Suprapubic skin (tissue), 3 donors: ENCODE measurements around the gene KRT6C.

Experiments
- POLR2A ChIP-seq, 2 donors: fragments of 450-650 bp; IDR thresholded peaks; one replicate each; pipeline ENCODE4 v1.6.1; 2017; ENCODE audit warnings: antibody characterized with exemption in 2 of 2, mild to moderate bottlenecking in 2 of 2, moderate library complexity in 2 of 2
- TF ChIP-seq, protein P1 (sequence below), 2 donors: fragments of 200-600 bp in 1 of 2; fragments of 450-650 bp in 1 of 2; sonication (generic) in 1 of 2; IDR thresholded peaks; one replicate each; pipeline ENCODE4 v1.5.1; 2016 to 2019; ENCODE audit warnings: antibody characterized with exemption in 2 of 2, mild to moderate bottlenecking in 1 of 2, moderate library complexity in 1 of 2

DNA sequence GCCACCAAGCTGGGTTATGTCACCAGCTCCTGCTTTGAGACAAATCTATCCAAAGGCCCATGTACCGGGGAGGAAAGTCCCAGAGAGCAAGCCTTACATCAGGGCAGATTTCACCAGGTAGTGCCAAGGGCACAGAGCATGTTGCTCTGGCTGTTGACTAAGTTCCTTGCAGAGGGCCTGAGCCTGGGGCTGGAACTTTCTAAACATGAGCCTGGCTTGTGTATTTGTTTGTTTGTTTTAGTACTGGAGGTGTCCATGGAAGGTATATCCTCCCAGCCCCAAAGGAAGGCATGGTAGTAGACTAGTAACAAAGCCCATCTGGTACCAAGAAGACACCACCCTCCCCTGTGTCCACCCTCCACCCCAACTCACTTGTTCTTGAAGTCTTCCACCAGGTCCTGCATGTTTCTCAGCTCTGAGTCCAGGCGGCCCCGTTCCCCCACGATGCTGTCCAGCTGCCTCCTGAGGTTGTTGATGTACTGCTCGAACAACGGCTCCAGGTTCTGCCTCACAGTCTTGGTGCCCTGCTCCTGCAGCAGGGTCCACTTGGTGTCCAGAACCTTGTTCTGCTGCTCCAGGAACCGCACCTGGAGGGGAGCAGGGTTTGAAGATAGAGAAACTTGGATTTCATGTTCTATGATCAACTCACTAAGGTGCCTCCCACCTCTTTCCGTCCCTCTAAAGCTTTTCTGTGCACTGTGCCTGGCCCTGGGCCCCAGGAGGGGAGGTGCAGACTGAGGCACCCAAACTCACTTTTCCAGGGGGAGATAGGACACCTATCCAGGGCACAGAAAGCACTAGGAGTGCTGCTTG, 45.2 kb upstream of the KRT6C start:
- TF ChIP-seq, protein P1, sequence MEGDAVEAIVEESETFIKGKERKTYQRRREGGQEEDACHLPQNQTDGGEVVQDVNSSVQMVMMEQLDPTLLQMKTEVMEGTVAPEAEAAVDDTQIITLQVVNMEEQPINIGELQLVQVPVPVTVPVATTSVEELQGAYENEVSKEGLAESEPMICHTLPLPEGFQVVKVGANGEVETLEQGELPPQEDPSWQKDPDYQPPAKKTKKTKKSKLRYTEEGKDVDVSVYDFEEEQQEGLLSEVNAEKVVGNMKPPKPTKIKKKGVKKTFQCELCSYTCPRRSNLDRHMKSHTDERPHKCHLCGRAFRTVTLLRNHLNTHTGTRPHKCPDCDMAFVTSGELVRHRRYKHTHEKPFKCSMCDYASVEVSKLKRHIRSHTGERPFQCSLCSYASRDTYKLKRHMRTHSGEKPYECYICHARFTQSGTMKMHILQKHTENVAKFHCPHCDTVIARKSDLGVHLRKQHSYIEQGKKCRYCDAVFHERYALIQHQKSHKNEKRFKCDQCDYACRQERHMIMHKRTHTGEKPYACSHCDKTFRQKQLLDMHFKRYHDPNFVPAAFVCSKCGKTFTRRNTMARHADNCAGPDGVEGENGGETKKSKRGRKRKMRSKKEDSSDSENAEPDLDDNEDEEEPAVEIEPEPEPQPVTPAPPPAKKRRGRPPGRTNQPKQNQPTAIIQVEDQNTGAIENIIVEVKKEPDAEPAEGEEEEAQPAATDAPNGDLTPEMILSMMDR (IDR thresholded peaks at IDR 0.05), result no peak
- TF ChIP-seq POLR2A (IDR thresholded peaks at IDR 0.05), result no peak
